Fibroblast of upper back skin (primary cell): ENCODE results near the gene SIN3A.
A peak's percentile ranks its signal among the peaks of the same experiment; 100 is the strongest.
"Not testable (repeated sequence)": the region's sequence is repeated elsewhere in the genome, so short reads cannot be mapped to it uniquely, and the experiment has no call there.

ENCODE experiments used
- DNase-seq: peaks from one replicate; pipeline ENCODE4 v3.0.0-alpha.2; 2013

The SIN3A gene

DNA sequence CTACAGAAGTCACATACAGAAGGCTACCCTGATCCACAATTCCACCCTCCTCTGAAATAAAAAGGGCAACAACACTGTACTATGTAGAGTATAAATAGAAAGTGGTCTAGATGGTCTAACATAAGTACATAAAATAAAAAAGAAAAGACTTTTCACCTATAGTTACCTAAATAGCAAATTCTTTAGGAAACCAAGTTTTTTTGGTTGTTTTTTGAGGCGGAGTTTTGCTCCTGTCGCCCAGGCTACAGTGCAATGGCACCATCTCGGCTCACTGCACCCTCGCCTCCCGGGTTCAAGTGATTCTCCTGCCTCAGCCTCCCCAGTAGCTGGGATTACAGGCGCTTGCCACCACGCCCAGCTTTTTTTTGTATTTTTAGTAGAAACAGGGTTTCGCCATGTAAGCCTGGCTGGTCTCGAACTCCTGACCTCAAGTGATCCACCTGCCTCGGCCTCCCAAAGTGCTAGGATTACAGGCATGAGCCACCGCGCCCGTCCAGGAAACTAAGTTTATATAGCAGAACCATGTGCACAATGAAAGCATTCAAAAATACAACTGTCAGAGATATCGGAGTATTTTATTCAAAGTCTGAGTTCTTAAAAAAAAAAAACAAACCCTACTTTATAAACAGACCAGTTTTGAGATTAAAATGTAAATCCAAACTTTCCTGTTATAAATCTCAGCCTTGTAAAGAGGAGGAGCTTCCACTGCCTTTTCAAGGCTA is 1.7 kb downstream of the SIN3A start:
- no peak for DNase-seq

DNA sequence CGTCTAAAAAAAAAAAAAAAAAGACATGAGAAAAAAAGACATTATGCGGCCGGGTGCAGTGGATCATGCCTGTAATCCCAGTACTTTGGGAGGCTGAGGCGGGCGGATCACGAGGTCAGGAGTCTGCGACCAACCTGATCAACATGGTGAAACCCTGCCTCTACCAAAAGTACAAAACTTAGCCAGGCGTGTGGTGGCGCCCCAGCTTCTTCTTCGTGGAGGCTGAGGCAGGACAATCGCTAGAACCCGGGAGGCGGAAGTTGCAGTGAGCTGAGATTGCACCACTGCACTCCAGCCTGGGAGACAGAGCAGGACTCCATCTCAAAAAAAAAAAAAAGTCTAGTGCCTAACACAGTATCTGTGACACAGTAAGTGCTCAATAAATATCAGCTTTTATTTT is 3.3 kb downstream of the SIN3A start:
- not testable (repeated sequence) for DNase-seq

DNA sequence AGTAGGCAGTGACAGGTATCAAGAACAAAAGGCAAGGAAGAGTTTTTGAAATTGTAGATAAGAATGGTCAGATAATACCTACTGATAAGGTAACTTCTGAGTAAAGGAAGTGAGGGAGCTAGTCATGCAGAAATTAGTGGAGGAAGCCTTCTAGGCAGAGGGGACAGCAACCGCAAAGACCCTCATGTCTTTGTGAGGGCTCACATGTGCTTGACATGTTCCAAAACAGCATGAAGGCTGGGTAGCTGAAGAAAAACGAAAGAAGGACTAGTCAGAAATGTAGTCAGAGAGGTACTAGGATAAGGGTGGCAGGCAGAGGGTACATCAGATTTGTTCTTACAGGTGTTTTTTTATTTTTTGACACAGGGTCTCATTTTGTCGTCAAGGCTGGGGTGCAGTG is 5.3 kb downstream of the SIN3A start:
- DNase-seq: no peak

DNA sequence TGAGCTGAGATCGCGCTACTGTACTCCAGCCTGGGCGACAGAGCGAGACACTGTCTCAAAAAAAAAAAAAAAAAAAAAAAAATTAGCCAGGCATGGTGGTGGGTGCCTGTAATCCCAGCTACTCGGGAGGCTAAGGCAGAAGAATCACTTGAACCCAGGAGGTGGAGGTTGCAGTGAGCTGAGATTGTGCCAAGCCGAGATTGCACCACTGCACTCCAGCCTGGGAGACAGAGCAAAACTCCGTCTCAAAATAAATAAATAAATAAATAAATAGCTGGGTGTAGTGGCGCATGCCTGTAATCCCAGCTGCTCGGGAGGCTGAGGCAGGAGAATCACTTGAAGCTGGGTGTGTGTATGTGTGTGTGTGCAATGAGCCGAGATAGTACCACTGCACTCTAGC is 6.2 kb downstream of the SIN3A start:
- DNase-seq: not testable (repeated sequence)

DNA sequence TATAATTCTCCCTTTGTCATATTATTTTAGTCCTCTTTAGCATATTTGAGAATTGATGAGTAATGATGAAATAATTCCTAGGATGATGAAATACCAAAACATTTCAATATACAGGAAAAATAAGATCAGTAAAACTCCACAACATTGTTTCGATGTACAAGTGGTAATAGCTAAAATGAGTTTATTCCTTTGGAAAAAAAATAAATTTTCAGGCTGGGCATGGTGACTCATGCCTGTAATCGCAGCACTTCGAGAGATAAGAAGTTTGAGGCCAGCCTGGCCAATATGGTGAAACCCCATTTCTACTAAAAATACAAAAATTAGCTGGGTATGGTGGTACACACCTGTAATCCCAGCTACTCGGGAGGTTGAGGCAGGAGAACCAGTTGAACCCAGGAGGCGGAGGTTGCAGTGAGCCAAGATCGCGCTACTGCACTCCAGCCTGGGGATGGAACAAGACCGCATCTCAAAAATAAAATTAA is 7.5 kb downstream of the SIN3A start:
- DNase-seq: peak; percentile 63

DNA sequence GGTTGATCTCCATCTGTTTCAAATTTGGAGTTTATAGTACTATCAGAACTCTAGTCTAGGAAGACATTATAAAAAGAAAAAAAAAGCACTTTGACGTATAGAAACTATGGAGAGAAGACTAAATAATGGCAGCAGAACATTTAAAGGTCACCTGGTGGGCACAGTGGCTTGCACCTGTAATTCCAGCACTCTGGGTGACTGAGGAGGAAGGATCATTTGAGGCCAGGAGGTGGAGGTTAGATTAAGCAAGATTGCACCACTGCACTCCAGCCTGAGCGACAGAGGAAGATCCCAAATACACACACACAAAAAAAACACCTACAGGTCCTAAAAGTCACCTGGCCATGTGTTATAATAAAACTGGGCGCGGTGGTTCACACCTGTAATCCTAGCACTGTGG is 13.8 kb downstream of the SIN3A start:
- DNase-seq: no peak

DNA sequence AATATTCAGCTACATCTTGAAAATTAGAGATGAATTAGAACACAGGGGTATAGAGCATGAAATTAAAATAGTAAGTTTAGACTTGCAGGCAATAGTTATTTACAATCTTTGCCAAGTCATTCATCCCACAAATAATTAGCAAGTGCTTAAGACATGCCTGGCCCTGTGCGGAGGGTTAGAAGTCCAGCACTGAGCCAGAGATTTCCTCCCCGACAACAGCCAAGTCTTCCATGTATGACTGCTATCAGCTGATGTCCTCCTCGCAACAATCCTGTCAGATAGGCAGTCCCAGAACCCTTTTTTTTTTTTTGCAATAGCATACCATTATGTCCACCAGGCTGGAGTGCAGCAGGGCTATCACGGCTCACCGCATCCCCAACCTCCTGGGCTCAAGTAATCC is 14.6 kb downstream of the SIN3A start:
- DNase-seq: no peak

DNA sequence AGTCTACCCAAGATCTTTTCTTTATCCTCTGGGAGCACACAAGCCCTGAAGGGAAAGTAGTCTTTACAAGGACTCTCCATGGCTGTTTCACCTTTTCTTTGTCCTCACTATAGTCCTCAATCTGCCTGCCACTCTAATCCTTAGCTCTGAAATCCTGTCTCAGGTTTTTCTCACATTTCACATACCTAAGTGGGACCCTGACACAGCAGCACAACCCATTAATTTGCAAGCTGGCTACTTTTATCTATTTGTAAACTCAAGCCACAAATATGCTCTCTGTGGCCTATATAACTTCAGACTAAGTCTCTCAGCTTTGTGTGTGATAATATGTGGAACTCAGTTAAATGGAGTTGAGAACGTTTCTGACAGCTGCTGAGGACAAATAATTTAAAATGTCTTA is 19.8 kb downstream of the SIN3A start:
- DNase-seq: peak; percentile 5

DNA sequence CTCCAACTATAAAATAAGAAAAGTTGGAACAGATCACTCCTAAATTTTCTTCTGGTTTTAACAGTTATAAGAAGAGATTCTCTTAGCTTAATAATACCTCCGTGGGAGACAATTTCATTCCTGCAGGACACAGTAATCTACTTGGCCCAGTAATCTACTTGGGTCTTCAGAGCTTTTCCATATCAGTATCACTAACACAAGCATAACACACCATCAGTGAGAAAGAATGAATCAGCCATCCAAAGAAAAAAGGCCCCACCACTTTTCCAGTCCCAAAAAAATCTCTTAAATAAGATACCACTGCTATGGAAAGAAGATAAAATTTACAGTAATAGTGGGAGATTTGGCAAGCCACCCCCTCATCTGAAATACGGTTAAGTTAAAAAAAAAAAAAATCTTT is 20.2 kb downstream of the SIN3A start:
- DNase-seq: no peak

DNA sequence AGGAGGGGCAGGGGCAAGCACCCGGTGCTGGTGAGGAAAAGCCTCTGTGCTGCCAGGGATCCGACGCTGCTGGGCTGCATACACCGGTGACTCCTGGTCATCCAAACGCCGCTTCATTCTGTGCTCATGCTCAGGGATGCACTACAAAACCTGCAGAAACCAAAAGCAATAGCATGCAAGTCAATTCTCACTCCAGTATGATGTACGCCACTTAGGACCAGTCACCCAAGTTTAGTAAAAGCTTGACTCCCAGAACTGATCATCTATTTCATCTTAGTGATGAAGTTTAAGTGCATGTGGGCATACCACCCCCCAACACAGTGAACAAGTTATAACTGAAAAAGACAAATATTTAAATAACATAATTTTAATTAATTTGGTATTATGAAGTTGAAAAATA is 21.2 kb downstream of the SIN3A start:
- no peak for DNase-seq

DNA sequence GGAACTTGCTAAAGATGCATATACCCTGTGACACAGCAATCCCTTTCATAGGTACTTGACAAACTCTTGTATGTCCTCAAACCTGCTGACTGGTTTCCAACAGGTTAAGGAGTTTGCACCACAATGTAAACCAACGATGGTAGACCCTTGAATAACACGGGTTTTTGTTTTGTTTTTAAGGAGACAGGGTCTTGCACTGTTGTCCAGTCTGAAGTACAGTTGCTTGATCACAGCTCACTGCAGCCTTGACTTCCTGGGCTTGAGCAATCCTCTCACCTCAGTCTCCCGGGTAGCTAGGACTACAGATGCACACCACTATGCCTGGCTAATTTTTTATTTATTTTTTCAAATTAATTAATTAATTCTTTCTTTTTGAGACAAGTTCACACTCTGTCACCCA is 23.3 kb downstream of the SIN3A start:
- DNase-seq: no peak

DNA sequence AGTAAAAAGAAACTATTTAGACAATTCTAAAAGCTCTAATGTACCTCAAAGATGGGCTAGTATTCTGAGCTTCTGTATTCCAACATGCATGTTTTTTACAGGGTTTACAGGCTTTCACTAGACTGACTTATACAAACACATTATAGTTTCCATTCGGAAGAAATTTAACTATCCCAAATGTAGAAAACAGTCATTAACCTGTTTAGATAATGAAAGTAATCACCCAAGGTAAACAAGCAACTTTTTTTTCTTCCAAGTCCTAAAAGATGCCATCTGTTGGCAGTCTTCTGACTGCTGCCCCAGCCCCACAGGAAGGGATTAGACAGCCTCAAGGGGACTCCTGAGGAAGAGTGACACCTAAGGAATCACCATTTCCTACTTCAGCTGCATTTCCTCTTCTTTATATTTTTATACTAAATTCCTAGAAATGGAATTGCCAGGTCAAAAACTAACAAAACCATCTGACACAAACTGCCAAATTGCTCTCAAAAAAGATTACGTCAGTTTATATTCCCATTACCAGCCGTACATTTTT is 25.5 kb downstream of the SIN3A start:
- DNase-seq: no peak

DNA sequence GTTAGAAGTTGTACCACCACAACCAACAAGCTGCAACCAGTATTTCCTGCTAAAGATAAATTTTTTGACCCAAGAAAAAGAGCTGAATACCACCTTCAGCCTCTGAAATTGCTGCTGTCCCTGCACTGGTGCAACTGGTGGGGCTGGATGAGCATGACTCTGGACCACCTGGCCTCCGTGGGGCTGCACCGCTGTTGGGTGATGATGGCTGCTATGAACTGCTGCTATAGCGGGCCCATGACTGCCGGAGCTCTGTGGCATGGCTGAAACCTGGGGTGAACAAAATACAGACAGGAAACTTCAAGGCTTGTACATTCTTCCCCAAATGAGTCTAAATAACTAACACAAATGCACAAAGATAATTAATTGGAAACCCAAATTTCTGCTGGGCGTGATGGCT is 28.9 kb downstream of the SIN3A start:
- no peak for DNase-seq

DNA sequence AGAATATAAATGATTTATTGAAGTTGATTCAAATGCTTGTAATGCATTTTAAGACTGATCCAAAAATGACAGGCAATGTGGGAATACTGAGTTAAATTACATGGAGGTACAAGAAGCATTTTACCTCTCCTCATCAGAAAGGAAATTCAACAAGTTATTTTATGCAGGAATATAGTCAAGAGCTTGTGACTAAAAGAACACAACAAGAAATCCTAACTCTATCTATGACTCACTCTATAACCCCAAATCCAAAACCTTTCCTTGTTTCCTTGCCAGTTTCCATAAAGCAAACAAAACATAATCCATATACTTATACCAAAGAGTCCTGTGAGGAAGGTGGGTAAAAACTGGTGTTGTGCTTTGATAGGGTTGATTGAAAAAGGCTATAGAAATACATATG is 30.8 kb downstream of the SIN3A start:
- no peak for DNase-seq

DNA sequence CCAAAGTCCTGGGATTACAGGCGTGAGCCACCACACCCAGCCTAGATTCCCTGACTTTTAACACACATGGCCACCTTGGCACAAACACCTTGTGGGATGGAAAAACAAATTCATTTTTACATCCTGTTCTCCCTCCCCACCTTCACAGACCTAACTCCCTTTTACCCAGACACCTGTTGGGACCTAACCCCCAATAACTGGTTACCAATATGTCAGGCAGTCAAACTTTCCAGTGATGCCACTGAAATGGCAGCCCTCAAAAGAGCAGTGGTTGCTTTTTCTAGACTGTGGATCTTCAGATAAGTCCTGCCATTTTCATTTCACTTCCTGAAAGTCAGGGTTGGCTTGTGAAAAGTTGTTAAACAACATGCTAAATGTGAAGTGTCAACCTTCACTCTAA is 34.9 kb downstream of the SIN3A start:
- no peak for DNase-seq

DNA sequence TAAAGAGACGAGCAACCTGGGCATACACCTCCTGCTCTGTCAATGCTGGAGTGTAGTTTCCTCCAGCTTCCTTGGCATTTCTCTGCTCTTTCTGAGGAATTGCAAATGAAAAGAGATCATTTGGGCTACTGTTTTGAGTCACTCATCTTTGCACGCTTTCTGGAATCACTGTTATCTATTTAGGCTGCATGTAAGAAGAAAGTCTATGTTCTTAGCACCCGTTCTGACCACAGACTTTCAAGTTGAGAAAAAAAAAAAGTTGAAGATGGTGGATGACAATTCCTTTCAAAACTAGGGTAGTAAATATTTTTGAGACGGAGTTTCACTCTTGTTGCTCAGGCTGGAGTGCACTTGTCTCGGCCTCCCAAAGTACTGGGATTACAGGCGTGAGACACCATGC is 41.3 kb downstream of the SIN3A start:
- no peak for DNase-seq

DNA sequence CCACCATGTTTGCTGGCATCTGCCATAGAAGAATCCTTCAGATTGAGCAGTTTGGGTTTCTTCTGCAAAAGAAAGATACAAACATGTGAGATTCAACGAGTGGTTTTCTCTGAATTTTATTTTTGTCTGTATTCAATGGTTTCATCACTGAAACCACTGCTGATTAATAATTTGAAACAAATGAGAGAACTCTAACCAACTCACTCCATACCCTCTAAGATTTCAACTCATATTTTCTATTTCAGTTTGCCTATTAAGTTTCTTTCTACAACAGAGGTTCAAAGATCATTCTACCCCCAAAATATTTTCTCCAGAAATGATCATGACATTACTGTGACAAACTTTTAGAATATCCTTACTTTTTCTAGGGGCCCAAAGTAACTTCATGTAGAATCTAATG is 44.4 kb downstream of the SIN3A start:
- no peak for DNase-seq

DNA sequence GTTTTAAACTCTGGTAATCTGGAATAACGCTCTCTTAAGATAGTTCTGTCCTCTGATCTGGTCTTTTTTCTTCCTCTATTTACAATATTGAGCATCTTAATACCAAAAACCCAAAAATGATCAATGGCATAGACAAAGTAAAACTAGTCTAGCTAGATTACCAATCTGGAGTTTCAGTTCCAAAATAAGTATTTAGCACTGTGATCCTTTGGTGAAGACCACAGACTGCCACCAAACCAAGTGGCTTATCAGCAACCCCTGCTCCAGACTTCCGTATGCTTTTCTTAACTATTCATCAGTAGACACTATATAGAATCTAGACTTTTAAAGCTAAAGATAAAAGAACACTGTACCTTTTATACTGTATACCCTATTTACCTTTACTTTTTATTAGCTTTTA is 47.6 kb downstream of the SIN3A start:
- DNase-seq: no peak

DNA sequence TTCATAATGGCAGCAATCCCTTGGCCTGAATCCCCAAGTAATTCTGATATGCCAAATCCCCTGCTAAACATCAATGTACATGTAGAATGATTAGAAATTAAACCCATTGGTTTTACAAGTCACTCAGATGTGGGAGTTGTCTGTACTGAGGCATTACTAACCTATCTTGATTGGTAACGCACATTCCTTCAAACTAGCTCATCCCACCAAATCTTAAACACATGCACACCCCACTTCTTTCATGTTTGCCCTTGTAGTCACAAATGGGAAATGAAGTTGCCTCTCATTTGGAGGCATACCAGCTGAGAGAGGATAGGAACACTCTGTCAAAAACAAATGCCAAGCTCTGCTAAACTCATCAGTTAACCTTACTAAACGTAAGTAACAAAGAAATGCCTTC is 54.0 kb downstream of the SIN3A start:
- peak; percentile 32 for DNase-seq

DNA sequence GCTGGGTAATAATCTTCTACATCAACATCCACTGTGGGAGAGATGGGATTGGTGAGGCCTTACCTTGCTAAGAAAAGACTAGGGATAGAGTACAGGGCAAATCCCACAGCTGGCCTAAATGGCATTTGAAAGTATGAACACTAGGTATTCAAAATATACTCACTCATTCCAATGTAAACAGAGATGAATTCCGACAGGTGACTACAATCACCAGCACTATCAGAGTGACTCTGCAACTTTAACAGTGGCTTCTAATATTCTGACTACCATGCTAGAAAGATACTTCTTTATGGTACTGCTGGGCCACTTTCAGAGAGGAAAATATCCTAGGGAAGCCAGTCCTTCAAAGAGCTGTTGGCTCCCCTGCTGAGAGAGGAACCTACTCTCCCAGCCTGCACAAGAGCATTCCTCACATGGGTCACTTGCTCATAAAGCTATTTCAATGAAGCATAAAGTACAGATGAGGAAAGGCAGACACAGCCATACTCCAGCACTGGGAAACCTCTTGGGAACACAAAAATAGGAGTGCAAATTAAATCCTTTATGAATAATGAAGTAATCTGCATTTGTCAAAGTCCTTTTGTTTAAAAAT is 61.6 kb downstream of the SIN3A start:
- DNase-seq: no peak

DNA sequence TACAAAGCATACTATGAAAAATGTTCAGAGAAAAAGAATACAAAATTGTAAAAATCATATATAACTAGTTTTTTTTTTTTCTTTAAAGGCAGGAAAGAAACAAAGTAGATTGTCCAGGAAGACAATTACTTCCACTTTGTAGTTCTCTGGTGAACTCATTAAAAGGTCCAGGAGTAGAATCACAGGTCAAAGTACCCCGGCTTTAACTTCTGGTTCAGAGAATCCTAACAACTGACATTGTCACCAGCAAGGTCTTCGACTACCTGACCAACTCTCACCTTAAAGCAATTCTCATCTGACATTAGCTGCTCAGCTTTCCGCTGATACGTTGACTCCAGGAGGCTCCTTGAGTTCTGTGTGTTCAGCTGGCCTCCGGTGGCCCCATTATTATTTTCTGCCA is 67.5 kb downstream of the SIN3A start:
- DNase-seq: not testable (repeated sequence)

DNA sequence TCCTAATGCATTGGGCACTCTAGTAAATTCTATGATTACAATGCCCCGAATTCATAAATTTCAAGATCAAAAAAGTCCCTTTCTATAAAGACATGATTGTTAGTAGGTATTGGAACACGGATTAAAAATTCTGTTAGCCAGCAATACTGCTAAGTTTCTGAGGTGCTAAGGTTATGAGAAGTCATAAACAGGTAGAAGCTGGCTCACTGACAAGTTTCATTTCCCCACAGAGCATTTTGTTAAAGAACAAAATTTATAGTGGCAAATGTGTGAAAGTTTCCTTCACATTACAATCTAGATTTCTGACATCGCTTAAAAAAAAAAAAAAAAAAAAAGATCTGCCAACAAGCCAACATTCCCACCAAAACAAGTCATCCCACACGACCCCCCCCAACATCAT is 70.7 kb downstream of the SIN3A start:
- no peak for DNase-seq

DNA sequence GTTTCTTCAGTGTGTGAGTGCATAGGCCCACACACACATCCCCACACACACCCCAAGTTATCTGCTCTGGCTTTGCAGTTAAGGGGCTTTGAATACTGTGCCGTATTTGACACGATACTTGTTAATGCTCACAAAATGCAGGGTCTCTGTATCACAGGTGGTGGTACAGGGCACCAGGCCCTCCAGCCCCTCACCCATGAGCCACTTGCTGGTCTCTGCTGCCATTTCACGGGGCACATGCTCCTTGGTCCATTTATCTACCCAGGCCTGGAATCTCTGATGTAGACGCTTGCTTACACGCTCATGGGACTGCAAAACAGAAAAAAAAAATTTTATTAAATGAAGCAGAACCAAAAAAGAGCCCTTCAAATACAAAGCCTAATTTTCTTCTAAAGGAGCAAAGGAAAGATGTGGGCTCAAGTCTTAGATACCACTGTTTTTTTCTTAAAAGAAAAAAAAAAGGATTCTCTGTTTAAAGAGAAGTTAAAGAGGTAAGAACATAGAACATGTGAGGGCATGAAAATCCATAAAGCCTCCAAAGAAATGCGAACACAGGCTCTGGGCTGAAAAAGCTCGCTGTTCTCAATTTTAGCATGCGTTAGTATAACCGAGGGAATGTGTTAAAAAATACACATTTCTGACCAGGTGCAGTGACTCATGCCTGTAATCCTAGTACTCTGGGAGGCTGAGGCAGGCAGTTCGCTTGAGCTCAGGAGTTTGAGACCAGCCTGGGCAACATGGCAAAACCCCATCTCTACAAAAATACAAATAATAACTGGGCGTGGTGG is 79.4 kb downstream of the SIN3A start:
- DNase-seq: no peak

DNA sequence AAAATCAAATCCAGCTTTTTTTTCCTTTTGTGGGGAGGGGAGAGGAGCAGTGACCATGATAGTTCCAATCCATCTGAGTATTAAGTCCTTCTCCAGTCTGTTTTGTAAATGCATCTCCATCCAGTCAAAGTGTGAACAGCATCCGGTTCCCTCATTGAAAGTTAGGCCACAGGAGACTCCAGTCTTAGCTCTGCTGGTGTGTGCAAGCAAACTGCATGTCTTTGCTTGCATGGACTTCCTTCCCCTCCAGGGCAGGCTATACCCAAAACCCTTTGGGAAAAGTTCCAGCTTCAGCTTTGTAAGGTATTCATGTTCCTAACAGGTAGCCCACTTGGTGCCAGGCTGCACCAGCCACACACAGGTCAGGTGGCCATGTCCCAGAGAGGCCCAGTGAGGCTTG is 80.0 kb downstream of the SIN3A start:
- no peak for DNase-seq
